SU-DHL-6 (cell line): ENCODE results near the gene PNLDC1.
"Not testable (repeated sequence)": the region's sequence is repeated elsewhere in the genome, so short reads cannot be mapped to it uniquely, and the experiment has no call there.

Source experiments
- H2AFZ ChIP-seq: fragments of 200-600 bp; sonication (generic); 2 replicates; pipeline ENCODE4 v1.6.1; 2014; ENCODE audit warnings: low read depth, mild to moderate bottlenecking, moderate library complexity, mixed read lengths, antibody characterized with exemption, low read length; ENCODE audit not compliant: severe bottlenecking
- H3F3A ChIP-seq: fragments of 200-600 bp; shearing (Covaris generic); 2 replicates; pipeline ENCODE4 v1.6.0; 2016; ENCODE audit warnings: antibody characterized with exemption, mild to moderate bottlenecking; ENCODE audit not compliant: insufficient read depth
- H3K27ac ChIP-seq: fragments of 200-600 bp; sonication (generic); 2 replicates; pipeline ENCODE4 v1.5.1; 2016; ENCODE audit warnings: low read depth, mild to moderate bottlenecking, low read length, moderate library complexity, mixed read lengths
- H3K27me3 ChIP-seq: fragments of 200-600 bp; sonication (generic), shearing (Covaris generic); 2 replicates; pipeline ENCODE4 v1.6.0; 2014; ENCODE audit warnings: mild to moderate bottlenecking, low read length
- H3K36me3 ChIP-seq: fragments of 200-600 bp; sonication (generic); 2 replicates; pipeline ENCODE4 v1.6.1; 2014; ENCODE audit warnings: mild to moderate bottlenecking, low read length, mixed read lengths
- H3K4me2 ChIP-seq: fragments of 300-600, 200-600 bp; shearing (Covaris generic), sonication (generic); 2 replicates; pipeline ENCODE4 v1.6.0; 2014; ENCODE audit warnings: low read length, low read depth, mild to moderate bottlenecking; ENCODE audit not compliant: poor library complexity, severe bottlenecking
- H3K4me3 ChIP-seq: fragments of 200-600 bp; sonication (generic); 2 replicates; pipeline ENCODE4 v1.5.1; 2014; ENCODE audit warnings: antibody characterized with exemption, low read length, mild to moderate bottlenecking, mixed read lengths; ENCODE audit not compliant: insufficient read depth, poor library complexity, severe bottlenecking
- H3K79me2 ChIP-seq: fragments of 200-600 bp; sonication (generic); 2 replicates; pipeline ENCODE4 v1.6.1; 2014; ENCODE audit warnings: mild to moderate bottlenecking, low read length, moderate library complexity; ENCODE audit not compliant: insufficient read depth
- H3K9ac ChIP-seq: fragments of 200-600 bp; sonication (generic); 2 replicates; pipeline ENCODE4 v1.7.0; 2014; ENCODE audit warnings: mild to moderate bottlenecking, low read length
- H3K9me2 ChIP-seq: fragments of 200-600 bp; sonication (generic); replicated peaks from 2 replicates; pipeline ENCODE4 v1.6.1; 2014; ENCODE audit warnings: low read length; ENCODE audit not compliant: insufficient read depth
- H3K9me3 ChIP-seq: fragments of 200-600 bp; sonication (generic); 2 replicates; pipeline ENCODE4 v1.6.1; 2014; ENCODE audit warnings: low read length, mixed read lengths; ENCODE audit not compliant: insufficient read depth
- H4K20me1 ChIP-seq: fragments of 200-600 bp; sonication (generic); 2 replicates; pipeline ENCODE4 v1.6.1; 2014; ENCODE audit warnings: low read depth, mild to moderate bottlenecking, antibody characterized with exemption, low read length, moderate library complexity, mixed read lengths
- CTCF ChIP-seq: fragments of 200-600 bp; sonication (generic); IDR thresholded peaks from one replicate; pipeline ENCODE4 v1.5.1; 2017; ENCODE audit warnings: antibody characterized with exemption, mild to moderate bottlenecking, low read length, moderate library complexity; ENCODE audit not compliant: insufficient read depth, poor library complexity, severe bottlenecking
- EZH2phosphoT487 ChIP-seq: fragments of 200-600 bp; sonication (generic), shearing (Covaris generic); conservative IDR thresholded peaks from 2 replicates; pipeline ENCODE4 v1.6.1; 2018; ENCODE audit warnings: mild to moderate bottlenecking, antibody characterized with exemption, low read length, moderate library complexity, mixed read lengths

PNLDC1 gene

DNA sequence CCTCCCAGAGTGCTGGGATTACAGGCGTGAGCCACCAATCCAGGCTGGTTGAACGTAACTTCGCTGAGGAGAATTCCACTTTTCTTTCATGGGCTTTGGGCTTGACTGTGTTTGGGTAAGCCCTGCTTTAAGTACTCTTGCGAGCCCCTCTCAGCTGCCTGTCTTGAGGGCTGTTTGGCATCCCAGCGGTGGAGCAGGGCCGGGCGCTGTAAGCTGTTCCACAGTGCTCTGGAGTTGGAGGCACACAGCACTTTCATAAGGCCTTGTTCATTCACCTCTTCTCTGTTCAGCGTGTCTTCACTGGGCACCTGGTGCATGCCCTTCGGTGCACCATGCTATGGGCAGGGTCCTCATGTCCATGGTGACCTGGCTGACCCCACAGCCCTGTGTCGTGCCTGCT lies 21.6 kb downstream of the PNLDC1 start:
- no peaks in the 10 kb centered on the region for H3K27me3 ChIP-seq
- H3K36me3 ChIP-seq, result no peaks in the 10 kb centered on the region
- H3K27ac ChIP-seq, result no peak overlapping the region
- no peaks in the 10 kb centered on the region for H3K9me3 ChIP-seq
- H2AFZ ChIP-seq, result no peak overlapping the region
- no peaks in the 10 kb centered on the region for H3F3A ChIP-seq
- H3K4me3 ChIP-seq, result no peak overlapping the region
- H3K79me2 ChIP-seq, result no peaks in the 10 kb centered on the region
- no peak for TF ChIP-seq CTCF
- TF ChIP-seq EZH2phosphoT487, result no peak
- H3K9ac ChIP-seq, result no peak overlapping the region
- H3K4me2 ChIP-seq, result no peak overlapping the region
- no peaks in the 10 kb centered on the region for H4K20me1 ChIP-seq
- H3K9me2 ChIP-seq, result no peaks in the 10 kb centered on the region

GRCh38 chr6:159823953-159824352 lies 23.9 kb downstream of the PNLDC1 start:
- no peaks in the 10 kb centered on the region for H3K9me2 ChIP-seq
- no peaks in the 10 kb centered on the region for H3K27me3 ChIP-seq
- H3K36me3 ChIP-seq, result no peaks in the 10 kb centered on the region
- H3F3A ChIP-seq, result no peaks in the 10 kb centered on the region
- H3K4me3 ChIP-seq, result no peak overlapping the region
- no peak overlapping the region for H3K9ac ChIP-seq
- H2AFZ ChIP-seq, result no peak overlapping the region
- H3K9me3 ChIP-seq, result no peaks in the 10 kb centered on the region
- H3K27ac ChIP-seq, result no peak overlapping the region
- no peaks in the 10 kb centered on the region for H4K20me1 ChIP-seq
- TF ChIP-seq CTCF, result no peak
- TF ChIP-seq EZH2phosphoT487, result no peak
- H3K4me2 ChIP-seq, result no peak overlapping the region
- H3K79me2 ChIP-seq, result no peaks in the 10 kb centered on the region

- not testable (repeated sequence) for H3K4me3 ChIP-seq, H3K27me3 ChIP-seq, H3K4me2 ChIP-seq, H3K9ac ChIP-seq, H3K79me2 ChIP-seq, H4K20me1 ChIP-seq, H2AFZ ChIP-seq, H3K27ac ChIP-seq, H3F3A ChIP-seq, H3K9me2 ChIP-seq, H3K9me3 ChIP-seq, H3K36me3 ChIP-seq
These were observed 24.6 kb downstream of the PNLDC1 start for GRCh38 chr6:159824690-159825089.

GRCh38 chr6:159826004-159826403 lies 25.9 kb downstream of the PNLDC1 start:
- Histone ChIP-seq H3K4me2 (no peak overlapping the region), H4K20me1 (no peaks in the 10 kb centered on the region), H2AFZ (no peak overlapping the region), H3F3A (no peaks in the 10 kb centered on the region), H3K27me3 (no peaks in the 10 kb centered on the region), H3K27ac (no peak overlapping the region), H3K4me3 (no peak overlapping the region), H3K9me2 (no peaks in the 10 kb centered on the region), H3K9ac (no peak overlapping the region), H3K36me3 (no peaks in the 10 kb centered on the region), H3K9me3 (no peaks in the 10 kb centered on the region), H3K79me2 (no peaks in the 10 kb centered on the region)
- TF ChIP-seq CTCF, result no peak
- no peak for TF ChIP-seq EZH2phosphoT487
